Lower leg skin (tissue), 4 donors: ENCODE results near the gene NAGS. TPM values are rescaled to one million over a fixed set of nuclear protein-coding genes. Genes with fewer than 3 reads are reported as not detected.

ENCODE experiments used
- DNase-seq, 2 donors: peaks; one replicate each; pipeline ENCODE4 v3.0.0-alpha.2; 2019; ENCODE audit warnings: low spot score in 2 of 2
- H3K4me3 ChIP-seq: fragments of 200-600 bp; sonication (generic); 2 replicates; pipeline ENCODE4 v1.5.1; 2017; ENCODE audit warnings: mild to moderate bottlenecking, low read depth; ENCODE audit not compliant: poor library complexity, severe bottlenecking
- POLR2A ChIP-seq, 2 donors: fragments of 450-650 bp; IDR thresholded peaks; one replicate each; pipeline ENCODE4 v1.6.1; 2016 to 2017; ENCODE audit warnings: antibody characterized with exemption in 2 of 2, mild to moderate bottlenecking in 1 of 2, moderate library complexity in 1 of 2
- WGBS, 2 donors: methylation state at CpG; one replicate each; pipeline ENCODE4 v1.1.5; 2018; 5-methylcytosine and 5-hydroxymethylcytosine counted together
- intact Hi-C: fragments of 100-400 bp; cut with DNase I; formaldehyde crosslinking; loops from one replicate; pipeline ENCODE4 v1.15.0; 2023; ENCODE audit warnings: low total_unique reads
- total RNA-seq, 4 donors: library from RNA; depleted of rRNA; stranded (reverse); fragments of >200 nt; gene quantifications; one replicate each; pipeline ENCODE4 v1.1.0, GENCODE V29; 2016
- TF ChIP-seq, protein P1 (sequence below), 3 donors: fragments of 450-650 bp; IDR thresholded peaks; one replicate each; pipeline ENCODE4 v1.5.1; 2016; ENCODE audit warnings: antibody characterized with exemption in 3 of 3, mild to moderate bottlenecking in 3 of 3, moderate library complexity in 2 of 3

NAGS gene
- total RNA-seq, 4 donors from 2014 or later: 3.2 to 4.9 (median 3.6) TPM

DNA sequence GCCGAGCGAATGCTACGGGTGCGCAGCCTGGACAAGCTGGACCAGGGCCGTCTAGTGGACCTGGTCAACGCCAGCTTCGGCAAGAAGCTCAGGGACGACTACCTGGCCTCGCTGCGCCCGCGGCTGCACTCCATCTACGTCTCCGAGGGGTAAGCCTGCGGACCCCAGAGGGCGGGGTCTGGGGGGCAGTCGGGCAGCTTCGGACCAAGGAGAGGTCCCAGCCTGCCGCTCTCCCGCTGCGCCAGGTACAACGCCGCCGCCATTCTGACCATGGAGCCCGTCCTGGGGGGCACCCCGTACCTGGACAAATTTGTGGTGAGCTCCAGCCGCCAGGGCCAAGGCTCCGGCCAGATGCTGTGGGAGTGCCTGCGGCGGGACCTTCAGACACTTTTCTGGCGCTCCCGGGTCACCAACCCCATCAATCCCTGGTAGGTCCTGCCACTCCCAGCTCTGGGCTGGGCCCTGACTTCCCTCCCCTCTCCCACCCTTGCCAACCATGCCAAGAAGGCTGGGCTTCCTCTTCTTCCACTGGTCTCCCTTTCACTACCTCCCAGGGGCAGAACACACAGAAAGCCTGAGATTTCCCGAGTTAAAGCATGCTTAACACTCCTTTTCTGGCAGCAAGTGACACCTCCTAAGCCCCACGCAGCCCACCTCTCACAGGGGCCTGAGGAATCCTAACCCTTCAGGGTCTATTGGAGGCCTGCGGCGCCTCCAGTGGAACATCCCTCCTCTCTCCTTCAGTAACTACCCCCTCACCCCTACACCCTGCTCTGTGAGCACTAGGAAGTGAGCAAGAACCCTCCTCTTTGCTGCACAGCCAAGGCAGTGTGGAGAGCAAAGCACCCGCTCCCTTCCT, 3.2 kb downstream of the NAGS start:
- 6 to 10% methylated on average over 10 to 33 of the region's 37 CpGs for WGBS, 2 donors

DNA sequence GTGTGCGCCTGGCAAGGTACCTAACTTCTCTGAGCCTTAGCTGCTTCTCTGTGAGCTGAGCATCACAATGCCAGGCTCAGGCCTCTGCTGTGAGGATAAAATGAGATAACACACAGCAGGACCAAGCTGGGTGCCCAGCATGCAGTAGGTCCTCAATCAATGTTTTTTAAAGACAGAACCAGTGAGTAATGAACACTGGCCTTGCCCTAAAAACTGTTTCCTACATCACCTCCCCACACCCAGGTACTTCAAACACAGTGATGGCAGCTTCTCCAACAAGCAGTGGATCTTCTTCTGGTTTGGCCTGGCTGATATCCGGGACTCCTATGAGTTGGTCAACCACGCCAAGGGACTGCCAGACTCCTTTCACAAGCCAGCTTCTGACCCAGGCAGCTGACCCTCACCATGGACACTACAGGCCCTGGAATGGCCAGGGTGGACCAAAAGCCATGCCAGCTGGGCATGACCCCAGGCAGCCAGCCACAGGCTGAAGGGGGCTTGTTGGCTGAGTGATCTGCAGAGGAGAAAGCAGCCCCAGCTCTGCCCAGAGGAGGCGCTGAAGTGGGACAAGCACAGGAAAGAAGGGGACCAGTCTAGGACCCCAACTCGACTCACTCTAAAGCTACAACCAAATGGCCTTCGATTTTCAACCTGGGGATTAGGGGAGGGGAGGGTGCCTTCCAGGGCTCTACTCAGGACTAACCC, 3.9 kb downstream of the NAGS start:
- DNase-seq: no peak
- TF ChIP-seq POLR2A (IDR thresholded peaks at IDR 0.05): no peak
- TF ChIP-seq, protein P1, sequence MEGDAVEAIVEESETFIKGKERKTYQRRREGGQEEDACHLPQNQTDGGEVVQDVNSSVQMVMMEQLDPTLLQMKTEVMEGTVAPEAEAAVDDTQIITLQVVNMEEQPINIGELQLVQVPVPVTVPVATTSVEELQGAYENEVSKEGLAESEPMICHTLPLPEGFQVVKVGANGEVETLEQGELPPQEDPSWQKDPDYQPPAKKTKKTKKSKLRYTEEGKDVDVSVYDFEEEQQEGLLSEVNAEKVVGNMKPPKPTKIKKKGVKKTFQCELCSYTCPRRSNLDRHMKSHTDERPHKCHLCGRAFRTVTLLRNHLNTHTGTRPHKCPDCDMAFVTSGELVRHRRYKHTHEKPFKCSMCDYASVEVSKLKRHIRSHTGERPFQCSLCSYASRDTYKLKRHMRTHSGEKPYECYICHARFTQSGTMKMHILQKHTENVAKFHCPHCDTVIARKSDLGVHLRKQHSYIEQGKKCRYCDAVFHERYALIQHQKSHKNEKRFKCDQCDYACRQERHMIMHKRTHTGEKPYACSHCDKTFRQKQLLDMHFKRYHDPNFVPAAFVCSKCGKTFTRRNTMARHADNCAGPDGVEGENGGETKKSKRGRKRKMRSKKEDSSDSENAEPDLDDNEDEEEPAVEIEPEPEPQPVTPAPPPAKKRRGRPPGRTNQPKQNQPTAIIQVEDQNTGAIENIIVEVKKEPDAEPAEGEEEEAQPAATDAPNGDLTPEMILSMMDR (IDR thresholded peaks at IDR 0.05): no peak
- intact Hi-C loops: no loop called here
- 64 to 73% methylated on average over 4 to 6 of the region's 6 CpGs for WGBS, 2 donors
- H3K4me3 ChIP-seq: no peak overlapping the region

More for the DNA sequence above, 3.2 kb downstream of the NAGS start:
- H3K4me3 ChIP-seq: peak overlapping the region; percentile 23
- intact Hi-C loops: no loop called here
- DNase-seq: no peak
- no peak for TF ChIP-seq POLR2A (IDR thresholded peaks at IDR 0.05)
- TF ChIP-seq, protein P1 (IDR thresholded peaks at IDR 0.05): no peak

DNA sequence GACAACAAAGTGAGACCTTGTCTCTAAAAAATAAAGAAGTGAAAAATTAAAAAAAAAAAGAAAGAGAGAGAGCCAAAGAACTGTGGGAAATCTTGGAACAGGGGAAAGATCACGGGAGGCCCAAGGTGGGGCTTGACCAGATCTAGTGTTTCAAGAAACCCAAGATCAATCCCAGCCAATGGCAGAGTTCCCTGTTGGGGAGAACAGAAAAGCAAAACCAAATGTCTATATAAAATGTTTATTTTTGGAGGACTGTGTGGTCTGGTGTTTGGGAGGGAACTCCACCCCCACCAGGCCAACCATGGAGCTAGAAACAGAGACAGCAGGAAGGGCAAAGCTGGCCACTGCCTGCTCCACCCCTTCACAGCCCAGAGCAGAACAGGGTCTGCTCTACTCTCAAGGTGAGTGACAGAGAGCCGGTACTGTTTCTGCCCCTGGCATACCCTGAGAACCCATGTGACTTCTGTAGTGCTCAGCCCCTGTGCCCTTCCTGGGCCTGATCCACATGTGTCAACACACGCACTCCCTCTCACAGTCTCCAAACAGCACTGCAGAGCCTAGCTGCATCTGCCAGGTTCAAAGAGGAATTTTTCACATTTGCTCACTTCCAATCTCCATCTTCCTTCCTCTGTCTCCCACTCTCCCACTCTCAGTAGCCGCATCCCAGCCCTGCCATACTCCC, 6.7 kb downstream of the NAGS start:
- WGBS, 2 donors: 59 to 63% methylated on average over 4 of the region's 4 CpGs
- no peak for TF ChIP-seq POLR2A (IDR thresholded peaks at IDR 0.05)
- TF ChIP-seq, protein P1 (IDR thresholded peaks at IDR 0.05): no peak
- DNase-seq: no peak
- H3K4me3 ChIP-seq: no peak overlapping the region
- intact Hi-C loops: no loop called here

DNA sequence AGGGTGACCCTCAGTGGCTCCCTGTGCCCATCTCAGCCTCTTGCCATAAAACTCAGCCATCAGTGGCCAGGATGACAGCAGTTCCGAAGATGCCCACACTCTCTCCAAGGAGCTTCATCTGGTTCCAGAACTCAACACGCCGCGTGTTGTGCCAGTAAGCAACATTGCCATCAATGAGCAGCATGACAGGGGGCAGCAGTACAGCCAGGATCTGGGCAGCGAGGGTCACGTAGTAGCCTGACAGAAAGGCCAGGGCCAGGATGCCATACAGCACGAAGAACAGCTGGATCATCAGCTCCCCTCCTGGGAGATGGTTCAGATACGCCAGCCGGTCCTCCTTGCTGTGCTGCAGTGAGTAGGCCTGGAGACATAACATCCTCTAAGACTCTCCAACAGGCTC, 7.5 kb downstream of the NAGS start:
- no peak for DNase-seq
- H3K4me3 ChIP-seq: no peak overlapping the region
- intact Hi-C loops: no loop called here
- TF ChIP-seq, protein P1 (IDR thresholded peaks at IDR 0.05): no peak
- no peak for TF ChIP-seq POLR2A (IDR thresholded peaks at IDR 0.05)
- WGBS, 2 donors: 86 to 87% methylated on average over 4 to 9 of the region's 9 CpGs

DNA sequence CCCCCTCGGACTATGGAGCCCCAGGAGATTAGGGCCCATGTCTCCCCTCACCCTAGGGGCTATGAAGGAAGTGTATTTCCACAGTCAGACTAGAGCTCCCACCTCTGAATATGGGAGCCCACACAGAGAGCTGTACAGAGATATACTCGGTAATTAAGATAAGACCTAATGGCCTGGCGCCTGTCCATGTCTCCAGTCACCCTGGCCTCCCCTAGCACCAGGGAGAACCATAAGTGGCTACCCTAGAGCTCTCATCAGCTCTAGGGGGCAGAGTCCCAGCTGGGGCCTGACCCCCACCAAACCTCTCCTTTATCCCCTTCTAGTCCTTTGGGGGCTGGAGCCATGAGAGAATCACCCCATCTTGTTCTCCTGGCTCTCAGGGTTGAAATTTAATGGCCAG, 8.0 kb downstream of the NAGS start:
- TF ChIP-seq, protein P1 (IDR thresholded peaks at IDR 0.05): no peak
- no peak for TF ChIP-seq POLR2A (IDR thresholded peaks at IDR 0.05)
- no peak overlapping the region for H3K4me3 ChIP-seq
- intact Hi-C loops: no loop called here
- no peak for DNase-seq
- WGBS, 2 donors: 79 to 85% methylated on average over 2 to 3 of the region's 3 CpGs
